GM06990 (cell line): ENCODE data around the gene TTC28.

Experiments used
- DNase-seq: peaks from one replicate; pipeline ENCODE4 v3.0.0-alpha.2; 2011; ENCODE audit not compliant: insufficient read length; ENCODE audit errors: extremely low read depth
- H3K27me3 ChIP-seq: replicated peaks from 2 replicates; pipeline ENCODE4 v1.6.0; 2011; ENCODE audit warnings: low read length; ENCODE audit not compliant: control insufficient read depth, insufficient read depth
- H3K36me3 ChIP-seq: 2 replicates; pipeline ENCODE4 v1.5.1; 2011; ENCODE audit warnings: low read length; ENCODE audit not compliant: control insufficient read depth, insufficient read depth
- H3K4me3 ChIP-seq: replicated peaks from 2 replicates; pipeline ENCODE4 v1.5.1; 2011; ENCODE audit warnings: low read depth, mild to moderate bottlenecking, control low read depth, low read length
- CTCF ChIP-seq: IDR thresholded peaks from 2 replicates; pipeline ENCODE4 v1.5.1; 2011; ENCODE audit warnings: low read length, control low read depth, mild to moderate bottlenecking, inconsistent platforms; ENCODE audit not compliant: insufficient read depth, poor library complexity, severe bottlenecking

Gene TTC28

DNA sequence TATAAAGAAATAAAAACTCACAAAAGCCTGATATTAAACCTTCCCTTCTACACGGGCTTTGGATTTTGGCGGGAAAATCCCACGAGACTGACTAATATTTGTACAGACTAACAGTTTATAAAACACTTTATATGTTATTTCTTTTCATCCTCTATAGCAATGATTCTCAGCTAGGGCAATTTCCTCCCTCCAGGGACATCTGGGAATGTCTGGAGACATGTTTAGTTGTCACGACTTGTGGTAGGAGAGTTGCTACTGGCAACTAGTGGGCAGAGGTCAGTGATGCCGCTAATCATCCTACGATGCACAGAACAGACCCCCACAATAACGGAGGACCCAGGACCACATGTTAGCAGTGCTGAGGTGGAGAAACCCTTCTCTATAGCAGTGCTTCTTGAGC is 455.8 kb downstream of the TTC28 start:
- Histone ChIP-seq H3K27me3 (no peaks in the 10 kb centered on the region; the same call in 1 of the 2 replicates), H3K4me3 (no peak overlapping the region), H3K36me3 (no peaks in the 10 kb centered on the region)
- DNase-seq, result no peak
- TF ChIP-seq CTCF, result no peak

- no peak for TF ChIP-seq CTCF
- DNase-seq, result no peak
- H3K36me3 ChIP-seq, result no peaks in the 10 kb centered on the region
- no peaks in the 10 kb centered on the region; the same call in 1 of the 2 replicates for H3K27me3 ChIP-seq
- no peak overlapping the region for H3K4me3 ChIP-seq
These were observed 456.5 kb downstream of the TTC28 start for GRCh38 chr22:28222976-28223745.

GRCh38 chr22:28222571-28222970 is 457.1 kb downstream of the TTC28 start:
- Histone ChIP-seq H3K4me3 (no peak overlapping the region), H3K36me3 (no peaks in the 10 kb centered on the region), H3K27me3 (no peaks in the 10 kb centered on the region; the same call in 1 of the 2 replicates)
- DNase-seq, result no peak
- TF ChIP-seq CTCF, result no peak

- no peak for TF ChIP-seq CTCF
- Histone ChIP-seq H3K36me3 (no peaks in the 10 kb centered on the region), H3K4me3 (no peak overlapping the region), H3K27me3 (no peaks in the 10 kb centered on the region)
- DNase-seq, result no peak
These were observed 457.6 kb downstream of the TTC28 start for GRCh38 chr22:28222052-28222451.

- TF ChIP-seq CTCF, result no peak
- DNase-seq, result no peak
- Histone ChIP-seq H3K27me3 (no peaks in the 10 kb centered on the region), H3K4me3 (no peak overlapping the region), H3K36me3 (no peaks in the 10 kb centered on the region)
These were observed 458.8 kb downstream of the TTC28 start for GRCh38 chr22:28220626-28221363.
